H1 (cell line): Measurements from ENCODE around the gene NFE2L2. TPM values are rescaled to one million over a fixed set of nuclear protein-coding genes. Genes with fewer than 3 reads are reported as not detected.

Experiments used
- CTCF ChIA-PET: fragments of 300-600 bp; sonication (Branson Sonifier 250); formaldehyde crosslinking; loops from one replicate; lab custom pipeline; 2021; ENCODE audit not compliant: partially characterized antibody; lab: Charles Lee
- POLR2A ChIA-PET: fragments of 300-600 bp; sonication (Branson Sonifier 250); formaldehyde crosslinking; loops from one replicate; lab custom pipeline; 2021; ENCODE audit warnings: inconsistent platforms; ENCODE audit not compliant: partially characterized antibody; lab: Charles Lee
- DNase-seq, 2 experiments: peaks; one replicate each; pipeline versions ENCODE4 v3.0.0 to v3.0.0-alpha.2; 2010 to 2022; ENCODE audit warnings: low spot score in 2 of 2, low read depth in 1 of 2, mixed read lengths in 1 of 2
- FAIRE-seq: peaks from 2 replicates; lab custom pipeline; 2011; peaks lifted over from hg19 to GRCh38; lab: Jason Lieb, UNC
- H2AFZ ChIP-seq: 2 replicates; pipeline ENCODE4 v1.8.1; 2012; ENCODE audit warnings: low read length, inconsistent platforms
- H2AK5ac ChIP-seq: 2 replicates; pipeline ENCODE4 v1.6.1; 2013; ENCODE audit warnings: low read depth, low read length
- H2BK120ac ChIP-seq: replicated peaks from 2 replicates; pipeline ENCODE3; 2013; ENCODE audit warnings: low read depth, low read length, inconsistent platforms
- H2BK12ac ChIP-seq: 2 replicates; pipeline ENCODE4 v1.6.1; 2013; ENCODE audit warnings: low read depth, low read length
- H2BK15ac ChIP-seq: 2 replicates; pipeline ENCODE4 v1.6.1; 2013; ENCODE audit warnings: low read length
- H2BK20ac ChIP-seq: 2 replicates; pipeline ENCODE4 v1.6.1; 2013; ENCODE audit warnings: low read length
- H2BK5ac ChIP-seq: 2 replicates; pipeline ENCODE4 v1.6.1; 2013; ENCODE audit warnings: low read depth, low read length
- H3K14ac ChIP-seq: 2 replicates; pipeline ENCODE4 v1.6.1; 2013; ENCODE audit warnings: inconsistent platforms; ENCODE audit not compliant: insufficient read length
- H3K18ac ChIP-seq: 2 replicates; pipeline ENCODE4 v1.6.1; 2013; ENCODE audit warnings: low read length; ENCODE audit errors: extremely low read depth
- H3K23ac ChIP-seq: 2 replicates; pipeline ENCODE4 v1.6.1; 2013; ENCODE audit warnings: inconsistent platforms; ENCODE audit not compliant: insufficient read length
- H3K23me2 ChIP-seq: 2 replicates; pipeline ENCODE4 v1.6.1; 2013; ENCODE audit warnings: low read depth, low read length
- H3K27ac ChIP-seq: 2 replicates; pipeline ENCODE4 v1.6.1; 2011; ENCODE audit warnings: low read depth, low read length, inconsistent platforms
- H3K27me3 ChIP-seq, 4 experiments: replicated peaks in 1 of 4; 1 replicate in 1 of 4; 2 replicates in 3 of 4; pipeline versions ENCODE4 v1.6.1 to v1.8.1; 2011 to 2013; ENCODE audit warnings: low read length in 3 of 4, mild to moderate bottlenecking in 3 of 4, inconsistent platforms in 2 of 4, mixed read lengths in 2 of 4, moderate library complexity in 1 of 4; ENCODE audit not compliant: control insufficient read depth in 3 of 4, insufficient read depth in 3 of 4; ENCODE audit errors: extremely low read depth in 1 of 4
- H3K36me3 ChIP-seq, 4 experiments: 2 replicates each; pipeline versions ENCODE4 v1.6.1 to v1.8.1; 2011 to 2013; ENCODE audit warnings: mild to moderate bottlenecking in 4 of 4, low read length in 3 of 4, moderate library complexity in 2 of 4, control low read depth in 1 of 4, inconsistent platforms in 1 of 4; ENCODE audit not compliant: insufficient read depth in 4 of 4, control insufficient read depth in 2 of 4
- H3K4ac ChIP-seq: replicated peaks from 2 replicates; pipeline ENCODE3; 2013; ENCODE audit warnings: low read length, low read depth, mixed read lengths, inconsistent platforms; ENCODE audit not compliant: insufficient read length
- H3K4me1 ChIP-seq, 4 experiments: replicated peaks in 1 of 4; 1 replicate in 1 of 4; 2 replicates in 3 of 4; pipeline versions ENCODE4 v1.6.1 to v1.8.1; 2011 to 2013; ENCODE audit warnings: low read length in 3 of 4, inconsistent platforms in 2 of 4, mixed read lengths in 1 of 4; ENCODE audit not compliant: insufficient read depth in 4 of 4, control insufficient read depth in 3 of 4
- H3K4me2 ChIP-seq, 2 experiments: 2 replicates each; pipeline versions ENCODE4 v1.6.1 to v1.8.1; 2011 to 2013; ENCODE audit warnings: low read depth in 2 of 2, low read length in 2 of 2, control low read depth in 1 of 2, inconsistent platforms in 1 of 2, mild to moderate bottlenecking in 1 of 2; ENCODE audit not compliant: insufficient read depth in 1 of 2
- H3K4me3 ChIP-seq, 4 experiments: fragments of 200-600, 300-600 bp in 1 of 4; sonication (generic), shearing (Covaris generic), sonication (Bioruptor Twin) in 1 of 4; 2 replicates each; pipeline versions ENCODE4 v1.5.1 to v1.8.1; 2011 to 2016; ENCODE audit warnings: low read length in 4 of 4, low read depth in 3 of 4, control low read depth in 2 of 4, inconsistent platforms in 2 of 4, mild to moderate bottlenecking in 2 of 4, mixed read lengths in 1 of 4, moderate library complexity in 1 of 4; ENCODE audit not compliant: insufficient read depth in 2 of 4; ENCODE audit errors: extremely low read depth in 1 of 4
- H3K56ac ChIP-seq: replicated peaks from 2 replicates; pipeline ENCODE3; 2013; ENCODE audit warnings: low read depth, mild to moderate bottlenecking, mixed read lengths, low read length, inconsistent platforms; ENCODE audit not compliant: insufficient read length
- H3K79me1 ChIP-seq: 2 replicates; pipeline ENCODE4 v1.6.1; 2013; ENCODE audit warnings: low read depth, low read length, control low read depth
- H3K79me2 ChIP-seq, 2 experiments: 2 replicates each; pipeline versions ENCODE4 v1.6.1 to v1.8.1; 2012 to 2013; ENCODE audit warnings: low read length in 2 of 2, mild to moderate bottlenecking in 2 of 2, inconsistent platforms in 1 of 2; ENCODE audit not compliant: insufficient read depth in 2 of 2, control insufficient read depth in 1 of 2
- H3K9ac ChIP-seq, 4 experiments: replicated peaks in 1 of 4; 1 replicate in 1 of 4; 2 replicates in 3 of 4; pipeline versions ENCODE4 v1.6.1 to v1.8.1; 2011 to 2013; ENCODE audit warnings: low read depth in 3 of 4, low read length in 3 of 4, control low read depth in 2 of 4, mild to moderate bottlenecking in 2 of 4, moderate library complexity in 2 of 4, inconsistent platforms in 1 of 4; ENCODE audit errors: extremely low read depth in 1 of 4
- H3K9me3 ChIP-seq, 2 experiments: 2 replicates each; pipeline versions ENCODE4 v1.6.1 to v1.8.1; 2012 to 2013; ENCODE audit warnings: mild to moderate bottlenecking in 2 of 2, moderate library complexity in 2 of 2, control low read depth in 1 of 2, inconsistent platforms in 1 of 2, low read depth in 1 of 2, low read length in 1 of 2, mixed read lengths in 1 of 2; ENCODE audit not compliant: insufficient read depth in 2 of 2
- H4K20me1 ChIP-seq, 2 experiments: replicated peaks in 1 of 2; 2 replicates each; pipeline versions ENCODE3 to v1.8.1; 2011 to 2013; ENCODE audit warnings: inconsistent platforms in 2 of 2, low read length in 2 of 2, mild to moderate bottlenecking in 1 of 2; ENCODE audit not compliant: insufficient read depth in 2 of 2, control insufficient read depth in 1 of 2
- H4K5ac ChIP-seq: 2 replicates; pipeline ENCODE4 v1.6.1; 2013; ENCODE audit warnings: low read length, low read depth, mixed read lengths, inconsistent platforms; ENCODE audit not compliant: insufficient read length
- H4K8ac ChIP-seq: 2 replicates; pipeline ENCODE4 v1.8.0; 2013; ENCODE audit warnings: mild to moderate bottlenecking, moderate library complexity, low read length, inconsistent platforms; ENCODE audit not compliant: insufficient read depth; ENCODE audit errors: extremely low read depth
- H4K91ac ChIP-seq: replicated peaks from 2 replicates; pipeline ENCODE3; 2013; ENCODE audit warnings: low read length, mixed read lengths, inconsistent platforms; ENCODE audit not compliant: insufficient read length
- MAFK ChIP-seq: IDR thresholded peaks from 2 replicates; pipeline ENCODE4 v1.6.1; 2012; ENCODE audit warnings: low read depth, mild to moderate bottlenecking, improper control_type of control experiment, low read length
- WGBS, 2 experiments: shearing (Covaris generic) in 1 of 2; methylation state at CpG; one replicate each; pipeline versions ENCODE4 v1.1.6 to v1.1.7; 2013 to 2015; ENCODE audit warnings: low lambda C conversion rate in 2 of 2, mixed read lengths in 2 of 2, inconsistent platforms in 1 of 2, low coverage in 1 of 2, missing lambda C conversion rate in 1 of 2; ENCODE audit not compliant: insufficient replicate concordance in 2 of 2, insufficient coverage in 1 of 2, insufficient read length in 1 of 2; ENCODE audit errors: extremely low coverage in 1 of 2, missing lambda C conversion rate in 1 of 2; 5-methylcytosine and 5-hydroxymethylcytosine counted together
- polyA plus RNA-seq, 7 experiments: library from polyadenylated mRNA; depleted of rRNA in 3 of 7; stranded (reverse) in 5 of 7; unstranded in 2 of 7; fragments of >200 nt in 5 of 7; fragments of 200-250 nt in 2 of 7; gene quantifications; 1 replicate in 5 of 7; 2 replicates in 1 of 7; 4 replicates in 1 of 7; pipeline versions ENCODE4 v1.2.1 to v1.2.3, GENCODE V29; 2011 to 2013; ENCODE audit warnings: missing spikeins in 2 of 7, mixed read lengths in 2 of 7
- total RNA-seq: library from RNA; stranded (reverse); fragmentation: NEBNext Ultra II Directional; extraction: Animal tissue kit (Norgen Biotek cat#: 25700); gene quantifications from 2 replicates; pipeline ENCODE4 v1.2.1, GENCODE V29; 2021

The NFE2L2 gene
- total and polyA plus RNA-seq, 2 of the 8 experiments (the other 6 are each of a cell fraction or from before 2014, with no cell fraction given), result 33.2 to 34.5 TPM

- FAIRE-seq, result no peak
- H3K18ac ChIP-seq, result no peak overlapping the region
- H3K4ac ChIP-seq, result no peak overlapping the region
- H3K9ac ChIP-seq, result no peak overlapping the region
- H3K56ac ChIP-seq, result no peak overlapping the region
- no peak overlapping the region for H4K5ac ChIP-seq
- no peak overlapping the region for H2BK120ac ChIP-seq
- no peaks in the 10 kb centered on the region for H3K4me1 ChIP-seq
- TF ChIP-seq MAFK, result no peak
- H3K14ac ChIP-seq, result no peak overlapping the region
- H3K27me3 ChIP-seq, result no peaks in the 10 kb centered on the region
- no peak overlapping the region for H4K8ac ChIP-seq
- WGBS, 2 experiments, result 95% methylated on average over 4 of the region's 4 CpGs; no CpG with 5 or more reads in 1 of the 2 experiments
- no peaks in the 10 kb centered on the region for H3K23me2 ChIP-seq
- no peak overlapping the region for H3K27ac ChIP-seq
- H4K91ac ChIP-seq, result no peak overlapping the region
- H4K20me1 ChIP-seq, result no peaks in the 10 kb centered on the region
- no peak overlapping the region for H2BK5ac ChIP-seq
- no peaks in the 10 kb centered on the region for H3K79me2 ChIP-seq
- no peaks in the 10 kb centered on the region for H3K79me1 ChIP-seq
- CTCF ChIA-PET, result interaction anchor here (0.6 to 3.3 kb wide), 9 partner anchors 11 to 86 kb away, joined by 3 to 24 read pairs (median 10); partner anchors contain the start of gene NFE2L2
- no peaks in the 10 kb centered on the region for H3K9me3 ChIP-seq
- POLR2A ChIA-PET, result interaction anchor here (5.9 kb wide), 1 partner anchor 20 kb away, joined by 28 read pairs; the partner anchor contains the start of gene NFE2L2
- no peak for DNase-seq
- no peak overlapping the region for H2BK12ac ChIP-seq
- no peak overlapping the region for H3K23ac ChIP-seq
- no peaks in the 10 kb centered on the region for H3K36me3 ChIP-seq
- no peak overlapping the region for H2AK5ac ChIP-seq
- no peak overlapping the region for H3K4me3 ChIP-seq
- no peak overlapping the region for H2BK20ac ChIP-seq
- H3K4me2 ChIP-seq, result no peak overlapping the region
- H2AFZ ChIP-seq, result no peak overlapping the region
- H2BK15ac ChIP-seq, result no peak overlapping the region
These were observed 19.4 kb upstream of the NFE2L2 start for GRCh38 chr2:177283906-177284305.
